Measurements from ENCODE around the gene ANKRD44.

DNA sequence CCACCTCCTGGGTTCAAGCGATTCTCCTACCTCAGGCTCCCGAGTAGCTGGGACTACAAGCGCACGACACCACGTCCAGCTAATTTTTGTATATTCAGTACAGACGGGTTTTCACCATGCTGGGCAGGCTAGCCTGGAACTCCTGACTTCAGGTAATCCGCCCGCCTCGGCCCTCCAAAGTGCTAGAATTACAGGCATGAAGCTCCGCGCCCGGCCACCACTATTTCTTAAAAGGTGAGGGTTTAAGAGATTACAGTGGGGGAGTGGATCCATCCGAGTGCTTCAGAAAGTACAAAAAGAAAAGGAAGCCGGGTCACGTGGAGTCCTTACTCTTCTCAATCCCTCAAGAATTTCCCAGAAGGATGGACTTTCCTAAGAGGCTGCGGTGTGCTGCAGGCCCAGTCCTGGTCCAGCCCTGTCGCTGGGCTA, 146.9 kb downstream of the ANKRD44 start:
- TF ChIP-seq CTCF (IDR thresholded peaks at IDR 0.05; ENCODE audit: low read length), result no peak
- TF ChIP-seq EZH2 (IDR thresholded peaks at IDR 0.05; ENCODE audit: borderline replicate concordance, low read length), result no peak
